HK-2 (cell line): ENCODE data around the gene MATN4.
A peak's percentile ranks its signal among the peaks of the same experiment; 100 is the strongest.

ENCODE experiments used
- DNase-seq: peaks from one replicate; pipeline ENCODE4 v3.0.0-alpha.2; 2018; ENCODE audit not compliant: unreplicated experiment

Gene MATN4

DNA sequence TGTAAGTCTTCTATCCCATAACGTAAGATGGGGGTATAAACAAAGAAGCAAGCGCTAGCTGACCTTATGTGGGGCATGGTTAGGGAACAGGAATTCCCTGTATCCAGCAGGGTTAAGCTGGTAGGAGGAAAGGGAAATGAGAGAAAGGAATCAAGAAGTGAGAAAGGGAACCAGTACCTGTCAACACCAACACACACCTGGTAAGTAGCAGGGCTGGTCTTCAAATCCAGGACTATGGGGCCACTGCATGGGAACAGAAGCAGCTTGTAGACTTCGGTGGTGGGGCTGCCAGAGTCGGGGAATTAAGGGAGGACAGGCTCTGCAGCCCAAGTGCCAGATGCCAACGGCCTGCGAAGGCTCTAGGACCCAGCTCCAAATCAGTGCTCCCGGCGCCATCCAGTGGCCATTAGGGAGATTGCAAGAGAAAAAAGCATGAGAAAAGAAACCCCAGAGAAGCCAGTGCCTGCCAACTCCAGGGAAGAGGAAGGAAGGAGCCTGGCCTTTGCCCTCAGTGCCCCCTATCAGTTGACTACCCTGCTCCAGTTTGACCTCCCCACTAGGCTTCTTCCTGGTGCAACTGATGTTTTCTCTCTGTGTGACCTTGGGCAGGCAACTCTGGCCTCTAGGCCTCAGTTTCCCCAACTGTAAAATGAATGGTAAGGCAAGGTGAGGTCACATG, 17.3 kb downstream of the MATN4 start:
- peak; percentile 88 for DNase-seq

DNA sequence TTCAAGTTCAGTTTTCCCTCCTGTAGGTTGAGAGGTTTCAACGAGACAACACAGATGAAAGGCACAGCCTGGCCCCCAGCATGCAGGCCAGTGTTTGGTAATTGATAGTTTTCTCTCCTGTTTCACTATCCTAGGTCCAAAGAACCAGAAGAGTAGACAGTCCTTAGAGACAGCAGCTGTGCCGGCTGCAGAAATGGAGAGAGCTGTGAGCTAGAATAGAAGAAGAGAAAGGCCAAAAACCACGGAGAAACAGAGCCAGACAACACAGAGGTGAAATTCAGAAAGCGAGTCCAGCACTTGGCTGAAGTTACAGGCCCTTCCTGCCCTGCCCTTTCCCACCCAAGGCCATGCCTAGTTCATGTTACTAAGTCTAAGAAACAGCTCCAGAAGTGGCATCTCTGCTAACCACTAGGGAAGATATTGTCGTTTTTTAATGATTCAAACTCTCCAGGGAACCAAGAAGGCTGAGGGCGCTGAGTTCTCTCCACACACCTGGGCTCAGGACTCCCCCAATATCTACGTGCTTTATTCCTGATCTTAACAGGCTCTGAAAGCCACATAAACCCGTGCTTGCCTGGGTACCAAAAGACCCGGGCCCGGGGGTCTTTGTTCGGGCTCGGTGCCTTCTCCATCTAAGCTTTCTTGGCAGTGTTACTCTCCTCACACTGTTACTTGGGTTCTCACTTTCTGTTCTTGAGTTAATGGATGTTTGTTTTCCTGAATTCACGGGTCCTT, 18.0 kb downstream of the MATN4 start:
- no peak for DNase-seq

DNA sequence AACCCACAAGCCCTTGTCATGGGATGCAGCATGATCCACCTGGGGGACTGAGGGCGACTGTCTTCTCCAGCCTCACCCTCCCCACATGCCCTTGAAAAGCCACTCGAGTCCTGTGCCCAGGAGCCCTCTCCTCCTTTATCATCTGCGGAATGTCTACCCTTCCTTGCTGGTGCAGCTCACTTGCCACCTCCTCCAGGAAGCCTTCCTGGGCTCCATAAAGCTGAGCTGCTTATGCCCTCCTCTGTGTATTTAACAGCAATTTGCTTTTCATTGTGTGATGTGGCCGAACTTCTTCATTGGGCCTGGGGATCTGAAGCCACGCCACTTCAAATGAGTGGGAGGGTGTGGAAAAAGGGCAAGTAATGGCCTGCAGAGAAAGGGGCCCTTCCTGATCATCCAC, 19.2 kb downstream of the MATN4 start:
- no peak for DNase-seq

DNA sequence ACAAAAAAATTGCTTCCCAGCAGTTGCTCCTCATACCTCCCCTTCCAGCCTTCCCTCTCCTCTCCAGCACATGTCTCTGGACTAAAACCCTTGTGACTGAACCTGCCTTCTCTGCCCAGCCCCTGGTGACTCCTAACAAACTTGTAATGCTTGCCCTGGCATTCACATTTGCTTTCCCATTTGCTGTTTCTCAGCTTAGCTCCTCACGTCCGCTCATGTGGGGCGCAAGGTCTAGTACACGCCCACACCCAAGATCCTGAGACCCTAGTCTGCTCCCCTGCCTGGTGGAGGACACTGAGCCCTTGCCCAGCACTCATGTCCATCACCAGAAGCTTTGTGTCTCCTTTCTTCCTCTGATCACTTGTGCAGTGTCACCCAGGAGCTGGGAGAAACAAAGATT, 19.7 kb downstream of the MATN4 start:
- DNase-seq = no peak

DNA sequence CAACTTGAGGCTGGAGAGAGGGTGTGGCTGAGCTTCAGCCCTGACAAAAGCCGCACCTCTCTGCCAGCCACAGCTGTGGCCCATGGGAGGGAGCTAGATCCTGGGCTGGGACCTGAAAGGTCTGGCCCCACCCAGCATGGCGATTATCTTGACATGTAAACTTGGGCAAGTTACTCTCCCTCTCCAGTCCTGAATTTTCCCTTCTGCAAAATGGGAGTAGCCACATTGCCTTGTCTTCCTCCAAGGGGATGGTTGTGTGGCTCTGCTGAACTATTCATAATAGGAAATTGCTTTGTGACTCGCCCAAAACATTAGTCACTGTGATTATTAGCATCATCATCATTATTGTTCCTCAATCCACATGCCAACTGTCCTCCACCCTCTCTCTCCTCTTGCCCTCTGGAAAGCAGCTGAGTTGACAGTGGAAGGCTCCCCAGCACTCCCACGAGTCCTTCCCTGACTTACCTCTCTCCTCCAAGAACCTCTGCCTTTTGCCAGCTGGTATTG, 24.5 kb downstream of the MATN4 start:
- DNase-seq = no peak

DNA sequence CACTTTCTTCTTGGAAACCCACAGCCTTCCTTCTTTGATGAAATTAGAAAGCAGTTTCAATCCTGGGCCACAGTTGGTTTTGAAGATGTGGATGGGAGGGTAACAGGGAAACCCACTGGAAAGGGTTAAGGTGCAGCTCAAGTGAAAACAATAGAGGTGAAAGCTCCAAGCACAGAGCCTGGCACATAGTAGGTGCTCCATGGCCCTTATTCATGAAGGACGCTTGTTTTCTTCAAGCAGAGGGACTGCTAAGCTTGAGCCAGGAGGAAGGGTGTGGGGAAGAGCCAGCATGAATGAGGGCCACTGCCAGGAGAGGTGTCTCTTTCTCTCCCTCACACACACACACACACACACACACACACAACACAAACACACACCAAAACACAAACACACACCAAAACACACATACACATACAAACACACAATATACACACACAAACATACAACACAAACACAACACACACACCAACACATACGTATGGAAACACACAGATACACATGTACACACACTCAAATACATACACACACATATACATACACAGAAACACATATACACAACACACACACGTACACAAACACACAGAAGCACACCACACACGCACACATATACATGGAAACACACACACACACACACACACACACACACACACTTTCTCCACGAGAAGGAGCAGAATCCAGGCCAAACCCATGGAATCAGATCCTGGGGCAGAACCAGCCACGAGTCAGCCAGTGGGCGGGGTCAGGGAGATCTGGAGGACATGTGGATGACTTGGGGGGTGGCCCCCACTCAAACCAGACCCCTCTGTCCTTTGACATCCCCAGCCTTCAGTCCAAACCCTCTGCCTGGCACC, 25.2 kb downstream of the MATN4 start:
- no peak for DNase-seq

DNA sequence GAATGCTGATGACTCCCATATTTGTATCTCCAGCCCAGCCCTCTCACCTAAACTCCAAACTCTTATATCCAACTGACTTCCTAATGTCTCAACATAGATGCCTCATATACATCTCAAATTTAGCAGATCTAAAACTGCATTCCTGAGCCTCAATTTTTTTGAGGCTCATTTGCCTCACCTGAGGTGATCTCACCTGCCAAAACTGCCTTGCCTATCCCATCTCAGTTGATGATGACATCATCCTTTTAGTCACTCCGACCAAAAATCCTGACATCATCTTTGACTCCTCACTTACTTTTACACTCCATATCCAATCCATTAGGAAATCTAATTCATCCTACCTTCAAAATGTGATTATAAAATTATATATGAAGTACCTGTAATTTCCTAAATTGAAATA, 28.1 kb downstream of the MATN4 start:
- DNase-seq = no peak

DNA sequence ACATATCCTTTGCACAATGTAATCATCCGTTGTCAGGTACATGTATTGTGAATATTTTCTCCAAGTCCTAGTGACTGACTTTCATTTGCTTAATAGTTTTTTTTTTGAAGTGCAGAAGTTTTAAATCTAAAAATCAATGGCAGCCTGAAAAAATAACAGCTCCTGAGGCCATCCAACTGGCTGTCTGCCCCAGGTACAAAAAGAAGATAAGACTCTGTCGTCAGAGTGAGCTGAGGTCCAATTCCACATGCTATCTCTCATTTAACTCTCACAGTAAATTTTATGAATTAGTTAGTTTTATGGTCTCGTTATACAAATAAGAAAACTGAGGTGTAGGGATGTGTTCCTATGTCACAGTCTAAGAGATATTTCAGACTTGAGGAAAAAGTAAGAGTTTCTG, 32.8 kb downstream of the MATN4 start:
- no peak for DNase-seq

DNA sequence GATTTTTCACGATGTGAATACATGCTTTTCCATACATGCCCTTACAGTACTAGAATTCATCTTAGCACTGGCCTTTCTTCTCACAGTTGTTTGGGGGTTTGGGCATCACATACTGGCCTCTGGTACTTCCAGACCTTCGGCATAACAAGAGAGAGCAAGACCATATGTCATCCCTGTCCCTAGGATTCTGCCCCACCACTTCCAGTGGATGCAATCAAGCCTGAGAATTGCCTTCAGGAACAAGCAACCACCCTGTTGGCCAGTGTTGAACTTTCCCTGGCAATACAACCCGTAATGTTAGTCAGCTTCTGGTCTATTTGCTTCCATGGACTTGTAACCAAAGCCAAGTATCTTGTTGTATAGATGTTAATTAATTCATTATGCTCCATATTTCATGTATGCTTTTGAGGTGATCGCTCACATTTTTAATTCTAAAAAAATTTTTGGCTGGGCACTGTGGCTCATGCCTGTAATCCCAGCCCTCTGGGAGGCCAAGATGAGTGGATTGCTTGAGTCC, 38.3 kb downstream of the MATN4 start:
- DNase-seq = no peak

DNA sequence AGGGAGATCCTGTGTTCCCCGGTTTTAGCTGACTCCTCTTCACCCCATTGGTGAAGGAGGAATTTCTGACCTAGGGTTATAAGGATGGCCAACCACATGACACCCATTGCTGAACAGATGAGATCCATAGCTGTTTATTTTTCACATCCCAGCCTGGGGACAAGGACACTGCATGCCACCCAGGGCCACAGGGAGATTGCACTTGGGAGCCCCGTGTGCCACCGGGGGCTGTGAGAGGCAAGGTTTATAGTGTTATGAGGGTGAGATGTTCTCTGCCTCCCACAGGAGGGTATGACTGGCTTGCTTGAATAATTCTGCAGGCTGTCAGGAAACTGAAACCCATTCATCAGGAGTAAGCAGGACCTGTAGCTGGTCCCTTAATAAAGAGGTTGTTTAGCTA, 39.0 kb downstream of the MATN4 start:
- no peak for DNase-seq

DNA sequence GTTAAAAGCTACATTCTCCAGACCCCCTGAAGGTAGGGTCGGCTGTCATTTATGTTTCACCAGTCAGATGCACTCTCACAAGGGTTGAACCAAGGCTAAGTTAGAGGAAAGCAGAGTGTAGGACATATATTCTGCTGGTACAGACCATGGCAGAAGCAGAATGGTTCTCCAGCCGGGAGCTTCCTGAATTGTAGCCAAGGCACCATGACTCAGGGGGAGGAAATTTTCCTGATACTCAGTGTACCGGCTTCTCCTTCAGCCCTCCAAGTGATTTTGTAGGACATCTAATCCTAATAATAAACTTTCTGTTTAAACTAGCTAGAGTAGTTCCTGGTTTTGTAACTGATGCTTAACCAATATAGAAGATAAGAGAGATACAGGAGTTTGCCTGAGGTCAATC, 39.6 kb downstream of the MATN4 start:
- DNase-seq = no peak

DNA sequence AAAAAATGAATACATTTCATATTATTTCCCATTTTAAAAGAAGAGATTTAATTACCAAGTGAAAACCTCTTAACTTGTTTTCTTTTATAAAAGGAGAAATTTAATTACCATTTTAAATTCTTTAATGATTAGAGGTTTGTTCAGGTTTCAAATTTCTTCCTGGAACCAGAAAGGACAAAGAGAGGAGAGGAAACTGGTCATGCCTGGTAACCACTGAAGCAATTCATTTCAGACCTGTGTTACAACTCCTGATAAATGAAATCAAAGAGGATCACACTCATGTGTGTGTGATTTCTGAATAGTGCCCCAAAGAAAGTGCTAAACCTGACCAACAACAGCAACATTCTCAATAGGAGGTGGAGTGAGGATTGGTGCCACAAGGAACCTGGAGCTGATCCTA, 41.1 kb downstream of the MATN4 start:
- DNase-seq = no peak

DNA sequence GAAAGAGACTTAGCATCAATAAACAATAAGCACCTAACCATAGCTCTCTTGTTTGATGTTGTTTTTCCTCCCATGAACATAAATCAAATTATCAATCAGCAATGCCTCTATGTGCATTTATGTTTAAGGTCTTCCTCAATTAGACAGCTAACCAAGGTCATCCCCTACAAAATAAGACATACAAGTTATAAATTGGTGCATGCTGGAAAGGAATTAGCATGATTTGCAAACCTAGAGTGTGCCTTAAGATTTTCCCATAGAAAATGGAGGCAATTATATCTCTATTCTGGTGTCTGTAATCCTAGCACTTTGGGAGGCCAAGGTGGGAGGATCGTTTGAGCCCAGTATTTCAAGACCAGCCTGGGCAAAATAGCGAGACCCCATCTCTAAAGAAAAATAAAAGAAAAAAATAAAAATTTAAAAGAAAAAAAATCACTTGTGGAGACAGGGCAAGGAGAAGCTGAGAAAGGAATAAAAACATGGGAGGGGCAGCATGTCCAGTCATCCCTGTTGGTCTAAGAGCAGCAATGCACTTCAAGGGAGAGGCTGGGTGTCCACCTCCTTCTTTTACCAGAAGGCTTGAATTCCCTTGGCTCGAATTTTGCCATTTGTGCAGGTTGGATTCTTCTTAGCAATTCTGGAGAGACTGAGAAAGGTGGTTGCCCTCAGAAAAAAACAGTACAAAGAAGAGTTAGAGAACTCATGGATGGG, 44.4 kb downstream of the MATN4 start:
- no peak for DNase-seq

DNA sequence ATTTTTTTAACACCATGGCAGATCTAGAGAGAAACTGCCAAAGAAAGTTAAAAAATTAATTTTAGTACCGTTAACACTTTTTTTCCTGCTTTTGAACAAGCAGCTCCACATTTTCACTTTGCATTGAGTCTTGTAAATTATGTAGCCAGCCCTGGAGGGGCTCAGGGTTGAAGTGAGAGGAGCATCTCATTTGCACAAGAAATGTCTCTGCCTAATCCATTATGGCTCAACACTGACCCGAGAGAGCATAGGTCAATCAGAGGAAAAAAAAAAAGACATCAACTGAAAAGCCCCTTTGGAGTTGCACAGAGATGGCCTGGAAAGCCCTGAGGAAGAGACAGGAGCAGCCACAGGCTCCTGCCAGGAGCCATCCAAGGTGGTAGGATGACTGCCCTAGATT, 49.4 kb downstream of the MATN4 start:
- DNase-seq = no peak

DNA sequence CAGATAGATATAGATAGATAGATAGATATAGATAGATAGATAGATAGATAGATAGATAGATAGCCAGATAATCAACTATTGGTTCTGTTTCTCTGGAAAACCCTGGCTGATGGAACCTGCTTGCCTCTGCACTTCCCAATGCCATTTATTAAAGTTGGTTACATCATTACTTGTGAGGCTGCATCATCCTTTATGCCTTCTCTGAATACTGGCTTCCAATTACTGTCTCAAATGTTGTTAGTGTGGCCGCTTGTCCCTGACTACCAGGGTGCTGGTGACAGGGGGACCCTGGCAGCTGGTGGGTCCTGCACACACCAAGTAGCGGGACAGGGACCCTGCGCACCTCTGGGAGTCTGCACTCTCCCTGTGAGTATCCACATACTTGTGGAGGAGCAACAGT, 49.8 kb downstream of the MATN4 start:
- DNase-seq = no peak

DNA sequence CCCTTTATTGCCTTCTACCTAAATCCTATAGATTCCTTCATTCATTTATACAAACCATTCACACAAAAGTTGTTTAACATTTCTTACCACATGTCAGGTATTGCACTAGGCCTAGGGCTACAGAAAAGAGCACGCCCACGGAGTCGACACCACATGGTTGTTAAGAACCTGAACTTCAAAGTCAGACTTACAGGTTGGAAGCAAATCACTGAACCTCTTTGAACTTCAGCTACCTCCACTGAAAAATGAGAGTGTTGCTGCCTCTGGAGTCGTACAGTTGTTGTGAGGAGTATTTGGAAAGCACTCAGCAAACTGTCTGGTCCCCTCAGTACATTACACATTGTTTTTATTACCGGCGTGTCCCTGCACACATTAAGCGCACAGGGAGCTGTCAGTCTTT, 50.4 kb downstream of the MATN4 start:
- DNase-seq = no peak

DNA sequence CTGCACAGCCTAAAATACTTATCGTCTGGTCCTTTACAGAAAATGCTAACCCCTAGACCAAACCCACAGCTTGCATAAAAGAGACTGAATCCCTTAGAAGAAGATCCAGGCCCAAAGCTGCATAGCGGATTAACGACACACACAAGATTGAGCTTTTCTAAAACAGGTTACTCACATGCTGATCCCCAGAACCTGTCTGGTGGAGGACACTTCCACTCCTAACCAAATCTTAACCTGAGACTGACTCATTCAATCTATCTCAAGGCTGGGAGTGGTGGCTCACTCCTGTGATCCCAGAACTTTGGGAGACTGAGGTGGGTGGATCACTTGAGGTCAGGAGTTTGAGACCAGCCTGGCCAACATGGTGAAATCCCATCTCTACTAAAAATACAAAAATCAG, 50.9 kb downstream of the MATN4 start:
- no peak for DNase-seq

DNA sequence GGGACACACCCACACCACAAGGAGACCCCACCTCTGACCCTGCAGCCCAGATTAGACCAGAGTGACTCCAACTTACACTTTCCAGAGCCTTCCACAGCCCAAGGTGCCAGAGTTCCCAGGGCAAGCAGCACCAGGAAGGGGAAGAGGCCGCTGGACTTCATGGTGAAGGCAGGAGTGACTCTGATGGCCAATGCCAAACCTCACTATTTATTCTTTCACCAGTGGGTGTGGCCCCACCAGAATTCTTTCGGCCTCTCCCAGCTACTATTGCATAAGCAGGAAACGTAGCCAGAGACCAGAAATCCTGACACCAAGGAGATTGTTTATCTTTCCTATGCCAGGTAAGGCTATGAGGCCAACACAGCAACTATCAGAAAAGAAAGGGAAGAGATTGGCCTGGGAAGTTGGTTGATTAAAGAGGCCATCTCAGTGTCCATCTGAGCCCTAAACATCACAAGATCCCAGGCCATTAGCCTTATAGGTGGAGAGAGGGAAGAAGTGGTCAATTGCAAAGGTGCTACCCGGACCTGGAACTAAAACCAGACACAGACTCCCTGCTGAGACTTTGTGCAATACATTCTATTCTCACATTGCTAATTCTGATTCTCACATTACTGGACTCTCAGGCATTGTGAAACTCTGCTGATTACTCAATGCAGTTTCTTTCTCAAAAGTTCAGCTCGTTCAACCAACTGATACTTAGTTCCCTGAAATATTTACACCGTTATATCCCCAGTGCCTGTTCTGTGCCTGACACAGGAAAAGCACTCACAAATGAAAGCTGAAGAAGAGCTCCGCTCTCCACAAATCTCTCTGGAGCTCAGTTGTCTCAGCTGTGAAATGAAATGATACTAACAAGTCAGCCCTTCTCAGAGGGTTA, 53.5 kb downstream of the MATN4 start, which contains the start of gene SLPI:
Gene SLPI, minus strand, starts transcription at position 182 of the 880 bp plus-strand sequence. Its CDS starts 21 bp downstream, at position 161.
- DNase-seq = no peak

DNA sequence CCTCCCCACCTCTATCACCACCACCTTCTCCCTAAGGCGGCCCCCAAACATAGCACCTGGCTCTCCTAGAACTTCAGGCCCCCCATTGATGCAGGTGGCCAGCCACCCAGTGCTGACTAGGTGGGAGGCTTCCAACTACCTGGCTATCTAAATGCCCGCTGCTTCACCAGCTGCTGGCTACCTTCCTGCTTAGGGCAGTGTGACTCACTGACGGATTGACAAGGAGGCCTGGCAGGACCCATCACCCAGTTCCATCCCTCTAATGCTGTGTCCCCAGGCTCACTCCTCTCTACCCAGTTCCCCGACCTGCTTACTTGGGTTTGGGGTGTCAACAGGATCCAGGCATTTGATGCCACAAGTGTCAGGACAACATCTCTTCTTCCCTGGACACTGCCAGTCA, 54.8 kb downstream of the MATN4 start:
- DNase-seq = no peak

DNA sequence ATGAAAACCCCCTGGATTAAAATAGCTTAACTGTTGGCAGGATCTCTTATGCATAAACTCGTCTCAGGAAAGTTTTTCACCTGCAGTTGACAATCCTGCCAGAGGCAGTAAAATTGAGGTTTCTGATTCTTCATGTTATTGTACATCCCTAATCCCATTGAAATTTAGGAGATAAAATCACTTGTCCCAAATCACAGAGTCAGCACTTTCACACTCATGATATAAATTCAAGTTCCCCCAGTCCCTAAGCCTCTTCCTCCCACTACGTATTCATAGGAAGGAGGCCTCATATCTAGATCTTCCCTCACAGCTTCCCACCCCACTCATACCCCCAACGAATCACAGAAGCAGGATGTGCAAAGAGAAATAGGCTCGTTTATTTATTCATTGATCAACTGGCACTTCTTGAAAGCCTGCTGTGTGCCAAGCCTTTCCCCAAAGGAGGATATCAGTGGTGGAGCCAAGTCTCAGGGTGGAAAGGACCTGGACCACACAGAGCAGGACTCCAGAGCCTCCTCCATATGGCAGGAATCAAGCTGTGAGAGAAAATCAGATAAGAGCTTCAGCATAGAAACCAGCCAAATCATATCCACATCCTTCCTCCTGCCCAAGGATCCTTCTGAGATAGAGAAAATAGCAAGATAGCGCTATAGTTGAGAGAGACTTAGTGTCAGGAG, 56.1 kb downstream of the MATN4 start:
- DNase-seq = no peak
